Activated T-helper 1 cell treated with anti-CD3 and anti-CD28 coated beads, Interleukin-12 subunit alpha, Interleukin-12 subunit beta, Interleukin-2, Interleukin-4 antibody, amounts not matched to agents 30 ng/mL and 10 ng/mL and 1 ng/mL, durations not matched to agents 14 hours and 24 hours and 36 hours (primary cell): ENCODE results near the gene KRTAP3-3. TPM values are rescaled to one million over a fixed set of nuclear protein-coding genes. Genes with fewer than 3 reads are reported as not detected.
"Not testable (repeated sequence)": the region's sequence is repeated elsewhere in the genome, so short reads cannot be mapped to it uniquely, and the experiment has no call there.

ENCODE experiments used
- DNase-seq: peaks from one replicate; pipeline ENCODE4 v3.0.0; 2021; ENCODE audit warnings: low spot score
- H3K27ac Mint-ChIP-seq: one replicate; pipeline ENCODE4 v1.8.0; 2021; ENCODE audit warnings: mild to moderate bottlenecking, mixed read lengths
- H3K27me3 Mint-ChIP-seq: one replicate; pipeline ENCODE4 v1.8.0; 2022; ENCODE audit warnings: mild to moderate bottlenecking, moderate library complexity, mixed read lengths; ENCODE audit not compliant: insufficient read depth
- H3K36me3 Mint-ChIP-seq: one replicate; pipeline ENCODE4 v1.8.0; 2021; ENCODE audit warnings: low read depth, mixed read lengths
- H3K4me1 Mint-ChIP-seq: one replicate; pipeline ENCODE4 v1.8.0; 2021; ENCODE audit warnings: low read depth, mixed read lengths
- H3K4me3 Mint-ChIP-seq: one replicate; pipeline ENCODE4 v1.8.0; 2021; ENCODE audit warnings: mild to moderate bottlenecking, moderate library complexity, mixed read lengths
- H3K9me3 Mint-ChIP-seq: one replicate; pipeline ENCODE4 v1.8.0; 2021; ENCODE audit warnings: mixed read lengths
- intact Hi-C: fragments of 100-400 bp; cut with micrococcal nuclease; formaldehyde crosslinking; loops from one replicate; pipeline ENCODE4 v1.15.1; 2024
- total RNA-seq: library from RNA; stranded (reverse); gene quantifications from 2 replicates; pipeline ENCODE4 v1.2.3, GENCODE V29; 2022

KRTAP3-3 gene
- total RNA-seq, 1 donor from 2014 or later = not detected

DNA sequence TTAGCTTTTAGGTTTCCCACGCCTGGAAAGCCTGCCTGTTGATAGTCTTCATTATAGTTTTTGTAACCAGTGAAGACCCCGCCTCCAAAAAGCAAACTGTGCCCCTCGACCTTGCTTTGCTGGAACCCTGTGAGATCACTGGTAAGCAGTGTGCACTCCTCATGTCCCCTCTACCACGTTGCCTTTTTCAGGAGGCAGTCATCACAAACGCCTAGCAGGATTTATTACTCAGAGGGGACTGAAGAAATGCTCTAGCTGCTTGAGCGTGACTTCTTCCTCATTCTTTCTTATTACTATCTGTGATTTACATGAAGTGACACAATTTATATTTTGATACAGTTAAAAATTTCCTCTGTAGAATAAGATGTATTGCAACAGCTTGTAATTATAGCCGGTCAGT is 21.5 kb upstream of the KRTAP3-3 start:
- Mint-ChIP-seq H3K27me3 (peaks cover 6% of the 10 kb centered on the region), H3K36me3 (no peaks in the 10 kb centered on the region), H3K4me3 (no peak overlapping the region), H3K4me1 (no peaks in the 10 kb centered on the region), H3K27ac (no peak overlapping the region), H3K9me3 (no peaks in the 10 kb centered on the region)
- intact Hi-C loops = no loop called here
- DNase-seq = no peak

DNA sequence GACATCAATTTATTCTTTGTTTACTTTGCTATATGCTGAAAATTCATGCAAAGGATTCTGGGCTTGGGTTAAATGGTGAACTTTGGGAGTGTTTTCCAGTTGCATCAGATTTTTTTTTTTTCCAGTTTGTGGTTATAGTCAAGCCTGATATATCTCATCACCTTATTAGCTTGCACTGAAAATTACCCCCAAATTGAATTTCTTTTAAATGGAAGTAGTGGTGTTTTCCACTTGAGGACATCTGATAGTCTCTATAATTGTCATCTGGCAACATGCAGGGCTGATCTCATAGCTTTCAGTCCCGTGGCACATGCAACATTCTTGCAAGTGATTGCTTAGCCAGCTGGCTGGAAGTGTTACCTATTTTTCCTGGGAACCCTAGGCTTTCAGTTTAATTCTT is 19.6 kb upstream of the KRTAP3-3 start:
- Mint-ChIP-seq H3K9me3 (no peaks in the 10 kb centered on the region), H3K27ac (no peak overlapping the region), H3K27me3 (peaks cover 8% of the 10 kb centered on the region), H3K36me3 (no peaks in the 10 kb centered on the region), H3K4me1 (no peaks in the 10 kb centered on the region), H3K4me3 (no peak overlapping the region)
- DNase-seq = no peak
- intact Hi-C loops = no loop called here

DNA sequence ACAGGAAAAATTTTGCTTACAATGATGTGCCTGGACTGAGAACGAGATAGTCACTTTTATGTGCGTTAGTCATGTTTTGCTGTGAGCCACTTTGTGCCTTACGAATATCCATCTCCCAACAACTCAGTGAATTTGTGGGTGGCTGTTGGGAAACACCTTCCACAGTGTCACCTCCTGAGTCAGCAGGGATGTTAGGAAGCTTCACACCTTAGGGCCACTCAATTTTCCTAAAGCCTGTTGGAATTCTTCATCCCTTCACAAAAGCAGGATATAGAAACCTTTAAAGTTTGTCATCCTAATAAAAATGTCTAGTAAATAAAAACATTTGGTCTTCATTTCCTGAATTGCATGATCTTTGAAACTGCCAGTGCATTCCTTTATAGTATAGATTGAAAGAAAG is 19.2 kb upstream of the KRTAP3-3 start:
- no peaks in the 10 kb centered on the region for H3K4me1 Mint-ChIP-seq

DNA sequence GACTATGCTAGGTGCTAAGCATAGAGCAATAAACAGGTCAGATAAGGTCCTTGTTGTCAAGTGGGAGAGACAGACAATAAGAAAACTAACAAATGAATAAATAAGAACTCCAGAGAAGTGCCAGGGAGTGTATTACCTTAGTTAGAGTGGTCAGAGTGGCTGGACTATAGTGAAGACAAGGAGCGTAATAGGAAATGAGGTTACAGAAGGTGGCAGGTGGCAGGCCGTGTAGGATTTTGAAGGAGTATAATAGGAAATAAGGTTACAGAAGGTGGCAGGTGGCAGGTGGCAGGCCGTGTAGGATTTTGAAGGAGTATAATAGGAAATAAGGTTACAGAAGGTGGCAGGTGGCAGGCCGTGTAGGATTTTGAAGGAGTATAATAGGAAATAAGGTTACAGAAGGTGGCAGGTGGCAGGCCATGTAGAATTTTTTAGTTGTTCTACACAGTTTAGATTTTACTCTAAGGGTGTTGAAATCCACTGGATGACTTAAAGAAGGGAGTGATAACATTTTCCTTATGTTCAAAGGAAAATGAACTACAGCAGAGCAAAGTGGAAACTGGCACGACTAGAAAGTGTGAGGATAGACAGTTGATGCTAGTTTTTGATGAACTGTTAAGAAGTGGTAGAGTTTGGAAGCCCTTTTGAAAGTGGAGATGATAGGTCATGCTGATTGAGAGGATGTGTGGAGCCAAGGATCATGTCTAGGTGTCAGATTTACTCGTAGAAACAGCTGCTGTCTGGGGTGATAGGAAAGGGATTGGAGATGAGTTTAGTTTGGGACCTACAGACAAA is 18.6 kb upstream of the KRTAP3-3 start:
- H3K27me3 Mint-ChIP-seq = peaks cover 10% of the 10 kb centered on the region
- DNase-seq = no peak
- no peaks in the 10 kb centered on the region for H3K9me3 Mint-ChIP-seq
- H3K36me3 Mint-ChIP-seq = no peaks in the 10 kb centered on the region
- no peaks in the 10 kb centered on the region for H3K4me1 Mint-ChIP-seq
- no peak overlapping the region for H3K4me3 Mint-ChIP-seq
- H3K27ac Mint-ChIP-seq = no peak overlapping the region
- intact Hi-C loops = no loop called here

More for the DNA sequence above, 19.2 kb upstream of the KRTAP3-3 start:
- no peaks in the 10 kb centered on the region for H3K9me3 Mint-ChIP-seq
- no peak overlapping the region for H3K4me3 Mint-ChIP-seq
- no peak overlapping the region for H3K27ac Mint-ChIP-seq
- no peaks in the 10 kb centered on the region for H3K36me3 Mint-ChIP-seq
- H3K27me3 Mint-ChIP-seq = peaks cover 9% of the 10 kb centered on the region
- intact Hi-C loops = no loop called here
- no peak for DNase-seq

DNA sequence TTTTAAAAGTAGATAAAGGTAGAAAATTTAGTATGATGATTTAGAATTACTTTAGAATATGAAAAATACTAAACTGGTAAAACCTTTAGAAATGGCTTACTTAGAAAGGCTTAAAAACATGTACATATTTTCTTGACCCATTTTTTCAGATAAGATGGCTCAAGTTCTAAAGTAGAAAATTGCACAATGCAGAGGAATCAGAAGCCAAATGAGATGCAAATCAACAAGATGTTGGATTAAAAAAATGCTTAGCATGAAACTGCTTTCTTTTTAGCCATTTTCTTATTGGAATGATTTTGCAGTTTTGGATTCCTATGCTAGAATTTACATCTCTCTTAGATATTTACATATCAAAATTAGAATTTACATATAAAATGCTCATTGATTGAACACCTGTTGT is 16.5 kb upstream of the KRTAP3-3 start:
- intact Hi-C loops = no loop called here
- no peaks in the 10 kb centered on the region for H3K36me3 Mint-ChIP-seq
- H3K9me3 Mint-ChIP-seq = no peaks in the 10 kb centered on the region
- no peak overlapping the region for H3K27ac Mint-ChIP-seq
- peaks cover 10% of the 10 kb centered on the region for H3K27me3 Mint-ChIP-seq
- DNase-seq = no peak
- no peak overlapping the region for H3K4me3 Mint-ChIP-seq
- H3K4me1 Mint-ChIP-seq = no peaks in the 10 kb centered on the region

DNA sequence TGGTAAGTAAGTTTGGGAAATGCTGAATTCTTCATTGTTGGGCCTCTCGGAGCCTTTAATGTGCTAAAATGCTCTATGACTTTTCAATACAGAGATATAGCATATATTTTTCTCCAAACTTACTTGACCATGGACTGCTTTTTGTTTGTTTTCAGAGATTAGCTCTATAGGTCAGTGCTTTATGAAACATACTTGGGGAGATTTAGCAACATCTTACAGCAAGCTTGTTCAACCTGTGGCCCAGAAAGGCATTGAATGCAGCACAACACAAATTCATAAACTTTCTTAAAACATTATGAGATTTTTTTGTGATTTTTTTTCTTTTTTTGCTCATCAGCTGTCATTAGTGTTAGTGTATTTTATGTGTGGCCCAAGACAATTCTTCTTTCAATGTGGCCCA is 16.0 kb upstream of the KRTAP3-3 start:
- H3K36me3 Mint-ChIP-seq = no peaks in the 10 kb centered on the region
- peaks cover 10% of the 10 kb centered on the region for H3K27me3 Mint-ChIP-seq
- no peaks in the 10 kb centered on the region for H3K4me1 Mint-ChIP-seq
- no peak overlapping the region for H3K27ac Mint-ChIP-seq
- no peaks in the 10 kb centered on the region for H3K9me3 Mint-ChIP-seq
- DNase-seq = no peak
- H3K4me3 Mint-ChIP-seq = no peak overlapping the region
- intact Hi-C loops = no loop called here

DNA sequence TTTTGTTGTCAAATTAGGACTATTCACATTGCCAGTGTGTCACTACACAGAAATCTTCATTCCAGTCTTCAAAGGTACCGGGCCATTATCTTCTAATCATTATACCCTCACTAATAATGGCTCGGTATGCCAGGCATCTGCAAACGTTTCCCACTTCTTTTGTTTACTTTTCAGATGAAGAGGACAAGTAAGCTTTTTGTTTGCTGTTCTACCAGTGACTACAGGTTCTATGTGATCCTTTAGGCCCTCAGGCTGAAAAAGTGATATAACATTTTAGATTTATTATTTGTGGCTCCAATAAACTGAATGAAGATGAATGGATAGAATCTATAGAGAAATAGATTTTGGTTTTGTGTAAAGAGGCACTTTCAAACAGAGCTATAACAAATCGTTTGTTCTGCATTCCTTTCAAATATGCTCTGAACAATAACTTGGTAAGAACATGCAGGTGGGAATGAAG is 15.4 kb upstream of the KRTAP3-3 start:
- DNase-seq = no peak
- Mint-ChIP-seq H3K4me3 (no peak overlapping the region), H3K4me1 (no peaks in the 10 kb centered on the region), H3K9me3 (no peaks in the 10 kb centered on the region), H3K36me3 (no peaks in the 10 kb centered on the region), H3K27me3 (peaks cover 10% of the 10 kb centered on the region), H3K27ac (no peak overlapping the region)
- intact Hi-C loops = no loop called here

DNA sequence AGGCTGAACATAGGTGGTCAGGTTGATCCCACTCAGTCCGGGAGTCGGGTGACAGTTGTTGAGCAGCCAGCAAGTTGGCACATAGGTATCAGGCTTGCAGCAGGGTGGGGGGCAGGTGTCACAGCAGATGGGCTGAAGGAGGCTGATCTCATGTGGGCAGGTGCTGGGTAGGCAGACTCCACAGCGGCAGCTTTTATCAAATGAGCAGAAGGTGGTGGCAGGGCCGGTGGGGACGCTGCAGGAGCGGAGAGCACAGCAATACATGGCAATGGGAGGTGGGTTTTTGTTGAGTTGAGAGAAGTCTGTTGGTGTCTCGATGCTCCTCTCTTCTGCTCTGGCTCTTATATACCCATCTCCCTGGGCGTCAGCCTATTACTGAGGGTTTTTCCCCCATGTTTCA is 14.8 kb upstream of the KRTAP3-3 start, which contains the start of gene KRTAP3-1:
TSS of gene KRTAP3-1 (minus strand) at position 318 of the 400 bp plus-strand sequence. CDS start at position 264, 54 bp downstream.
- no peak within 1 kb of the TSS for H3K27ac Mint-ChIP-seq
- H3K27me3 Mint-ChIP-seq = peaks cover 13% of the 10 kb centered on the region
- intact Hi-C loops = no loop called here
- no peaks in the 10 kb centered on the region for H3K36me3 Mint-ChIP-seq
- no peaks in the 10 kb centered on the region for H3K9me3 Mint-ChIP-seq
- no peak for DNase-seq
- no peaks in the 10 kb centered on the region for H3K4me1 Mint-ChIP-seq
- no peak within 1 kb of the TSS for H3K4me3 Mint-ChIP-seq

DNA sequence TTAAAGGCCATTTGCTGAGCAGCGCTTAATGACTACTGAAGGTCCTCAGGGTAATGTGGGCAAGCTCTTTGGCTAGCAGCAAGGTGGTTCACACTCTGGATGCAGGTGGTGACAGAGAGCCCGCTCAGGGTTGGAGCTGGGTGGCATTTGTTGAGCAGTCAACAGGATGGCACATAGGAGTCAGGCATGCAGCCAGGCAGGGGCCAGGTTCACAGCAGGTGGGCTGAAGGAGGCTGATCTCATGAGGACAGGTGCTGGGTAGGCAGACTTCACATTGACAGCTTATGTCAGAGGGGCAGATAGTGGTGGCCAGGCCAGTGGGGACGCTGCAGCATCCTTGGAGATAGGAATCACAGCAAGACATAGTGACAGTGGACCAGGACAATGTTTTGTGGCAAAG is 10.4 kb upstream of the KRTAP3-3 start:
- H3K27me3 Mint-ChIP-seq = peaks cover 11% of the 10 kb centered on the region
- DNase-seq = no peak
- H3K4me3 Mint-ChIP-seq = no peak overlapping the region
- H3K27ac Mint-ChIP-seq = no peak overlapping the region
- no peaks in the 10 kb centered on the region for H3K36me3 Mint-ChIP-seq
- no peaks in the 10 kb centered on the region for H3K4me1 Mint-ChIP-seq
- no peaks in the 10 kb centered on the region for H3K9me3 Mint-ChIP-seq
- intact Hi-C loops = no loop called here

DNA sequence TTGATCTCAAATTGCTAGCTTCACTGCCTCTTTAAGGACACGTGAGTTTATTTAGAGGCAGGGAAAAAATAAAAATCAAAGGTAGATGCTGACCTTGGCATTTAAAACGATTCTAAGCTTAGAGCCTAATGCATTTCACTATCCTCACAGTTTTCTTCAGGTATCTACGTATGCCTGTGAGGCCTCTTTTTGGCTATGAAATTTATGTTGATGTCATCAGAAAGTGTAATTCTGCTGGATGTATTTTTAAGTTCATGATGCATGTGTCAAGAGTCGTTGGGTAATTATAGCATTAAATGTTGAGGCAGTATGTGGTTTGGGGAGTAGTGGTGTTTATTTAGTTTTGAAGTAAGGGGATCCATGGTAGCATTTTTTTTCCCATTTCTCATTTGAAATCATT is 10.0 kb upstream of the KRTAP3-3 start:
- Mint-ChIP-seq H3K36me3 (no peaks in the 10 kb centered on the region), H3K27me3 (peaks cover 12% of the 10 kb centered on the region), H3K9me3 (no peaks in the 10 kb centered on the region), H3K4me1 (no peaks in the 10 kb centered on the region), H3K27ac (no peak overlapping the region), H3K4me3 (no peak overlapping the region)
- no peak for DNase-seq
- intact Hi-C loops = no loop called here

DNA sequence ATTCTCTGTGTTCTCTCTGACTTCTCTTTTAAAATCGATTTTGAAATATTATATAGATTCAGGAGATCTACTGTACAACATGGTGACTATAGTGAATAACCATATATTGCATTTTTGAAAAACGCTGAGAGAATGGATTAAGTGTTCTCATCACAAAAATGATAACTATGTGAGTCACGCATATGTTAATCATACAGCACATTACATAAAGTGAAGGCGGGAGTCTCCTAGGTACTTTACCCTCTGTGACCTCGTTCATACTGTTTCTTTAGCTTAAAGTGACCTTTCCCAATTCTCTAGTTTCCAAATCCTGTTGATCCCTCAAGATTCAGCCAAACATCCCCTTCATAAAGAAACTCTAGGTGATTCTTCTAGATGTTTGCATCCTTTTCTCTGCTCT is 8.8 kb upstream of the KRTAP3-3 start:
- DNase-seq = no peak
- Mint-ChIP-seq H3K36me3 (no peaks in the 10 kb centered on the region), H3K4me3 (no peak overlapping the region), H3K9me3 (no peaks in the 10 kb centered on the region), H3K27me3 (peaks cover 11% of the 10 kb centered on the region), H3K4me1 (no peaks in the 10 kb centered on the region), H3K27ac (no peak overlapping the region)
- intact Hi-C loops = no loop called here

DNA sequence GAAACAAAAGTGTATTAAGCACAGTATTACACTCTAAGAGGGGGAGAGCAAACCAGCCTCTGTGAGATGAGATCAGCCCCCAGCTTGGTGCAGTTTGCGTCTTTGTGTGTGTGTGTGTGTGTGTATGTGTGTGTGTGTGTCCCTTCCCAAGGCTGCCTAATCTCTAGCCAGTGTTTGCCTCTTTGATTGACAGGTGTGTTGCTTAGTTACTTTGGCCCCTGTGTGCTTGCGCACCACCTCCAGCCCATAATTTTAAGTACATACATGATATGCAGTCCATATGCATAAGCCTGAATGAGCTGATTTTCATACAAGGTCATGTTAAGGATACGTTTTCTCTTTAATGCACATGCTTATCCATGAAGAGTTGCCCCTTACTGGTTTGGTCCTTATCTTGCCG is 7.8 kb upstream of the KRTAP3-3 start:
- Mint-ChIP-seq H3K27me3 (peaks cover 14% of the 10 kb centered on the region), H3K9me3 (no peaks in the 10 kb centered on the region), H3K4me1 (no peaks in the 10 kb centered on the region), H3K4me3 (no peak overlapping the region), H3K36me3 (no peaks in the 10 kb centered on the region), H3K27ac (no peak overlapping the region)
- intact Hi-C loops = no loop called here
- no peak for DNase-seq

DNA sequence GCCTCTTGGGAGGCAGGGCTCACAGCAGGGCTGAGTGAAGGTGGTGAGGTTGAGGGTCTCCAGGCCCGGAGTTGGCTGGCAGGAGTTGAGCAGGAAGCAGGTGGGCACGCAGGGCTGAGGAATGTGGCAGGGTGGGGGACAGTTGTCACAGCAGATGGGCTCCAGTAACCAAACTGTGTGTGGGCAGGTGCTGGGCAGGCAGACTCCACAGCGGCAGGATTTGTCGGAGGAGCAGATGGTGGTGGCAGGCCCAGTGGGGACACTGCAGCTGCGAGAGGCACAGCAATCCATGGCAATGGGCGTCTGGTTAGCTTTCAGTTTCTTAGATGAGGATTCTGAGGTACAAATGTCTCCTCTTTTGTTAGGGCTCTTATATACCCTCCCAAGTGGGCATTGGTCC is 5.6 kb upstream of the KRTAP3-3 start, which contains the start of gene KRTAP3-2:
TSS of gene KRTAP3-2 (minus strand) at position 344 of the 400 bp plus-strand sequence. CDS start at position 291, 53 bp downstream.
- H3K27ac Mint-ChIP-seq, H3K4me1 Mint-ChIP-seq, DNase-seq, intact Hi-C loops, H3K9me3 Mint-ChIP-seq, H3K36me3 Mint-ChIP-seq, H3K4me3 Mint-ChIP-seq: not testable (repeated sequence)
- peaks cover 20% of the 10 kb centered on the region for H3K27me3 Mint-ChIP-seq
